HG02981 (cell line): ENCODE data around the gene FAM3A.

Experiments used
- ATAC-seq: cut with Tn5 transposase; IDR thresholded peaks from one replicate; pipeline ENCODE4 v1.9.1; 2021; ENCODE audit warnings: mild to moderate bottlenecking, moderate library complexity; ENCODE audit not compliant: unreplicated experiment

The FAM3A gene

GRCh38 chrX:154534526-154535322, 18.7 kb upstream of the FAM3A start:
- ATAC-seq = peak; percentile 91

GRCh38 chrX:154532690-154533089, 16.7 kb upstream of the FAM3A start:
- ATAC-seq = no peak

DNA sequence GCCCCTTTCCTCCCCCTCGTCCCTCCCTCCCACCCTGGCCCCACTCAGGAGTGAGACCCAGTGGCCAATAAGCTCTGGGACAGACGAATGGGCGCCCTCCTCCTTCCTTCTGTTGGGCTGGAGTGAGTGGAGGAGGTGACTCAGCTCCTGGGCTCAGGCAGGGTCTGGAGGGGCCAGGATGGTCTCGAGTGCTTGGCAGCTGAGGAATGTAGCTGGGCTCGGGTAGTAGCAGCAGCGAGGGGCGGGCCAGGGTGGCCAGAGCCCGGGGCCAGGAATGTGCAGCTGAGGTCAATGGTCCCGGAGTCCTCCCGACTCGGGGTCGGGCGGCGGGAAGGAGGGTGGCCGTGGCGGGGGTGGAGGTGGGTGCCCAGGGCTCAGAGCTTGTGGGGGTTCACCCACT, 15.6 kb upstream of the FAM3A start:
- no peak for ATAC-seq

DNA sequence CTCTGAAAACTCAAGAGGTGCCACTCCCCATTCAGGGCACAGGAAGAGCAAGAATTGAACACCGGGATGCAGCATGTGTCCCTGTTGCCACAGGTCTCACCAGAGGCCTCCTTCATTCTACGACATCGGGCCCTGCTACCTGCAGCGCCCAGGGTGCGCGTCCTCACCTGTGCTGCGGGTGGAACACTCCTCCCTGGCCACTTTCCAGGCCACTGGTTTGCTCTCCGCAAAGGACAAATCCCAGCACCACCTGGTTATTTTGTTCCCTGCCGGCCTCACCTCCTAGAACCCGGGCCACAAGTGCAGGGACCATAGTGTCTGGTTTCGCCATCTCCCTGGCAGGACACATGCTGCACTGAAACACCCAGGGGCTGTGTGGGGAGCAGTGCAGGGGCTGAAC, 14.3 kb upstream of the FAM3A start:
- no peak for ATAC-seq

DNA sequence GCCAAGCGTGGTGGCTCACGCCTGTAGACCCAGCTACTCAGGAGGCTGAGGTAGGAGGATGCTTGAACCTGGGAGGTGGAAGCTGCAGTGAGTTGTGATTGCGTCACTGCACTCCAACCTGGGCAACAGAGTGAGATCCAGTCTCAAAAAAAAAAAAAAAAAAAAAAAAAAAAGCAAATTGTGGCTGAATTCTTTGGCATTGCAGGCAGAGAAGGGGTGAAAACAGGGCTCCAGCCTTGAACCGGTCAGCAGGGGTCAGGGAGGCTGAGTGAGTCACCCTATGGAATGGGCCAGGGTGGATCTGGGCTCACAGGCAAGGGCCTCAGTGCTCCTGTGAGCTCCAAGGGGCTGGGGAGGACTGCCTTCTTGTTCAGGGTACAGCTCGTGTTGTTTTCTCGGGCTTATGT, 13.2 kb upstream of the FAM3A start:
- ATAC-seq = no peak

GRCh38 chrX:154526901-154527675, 11.1 kb upstream of the FAM3A start:
- ATAC-seq = no peak

- no peak for ATAC-seq
Measured at GRCh38 chrX:154525606-154526490, 9.8 kb upstream of the FAM3A start.

- ATAC-seq = no peak
Measured at GRCh38 chrX:154519389-154519788, 3.4 kb upstream of the FAM3A start.

- no peak for ATAC-seq
Measured at GRCh38 chrX:154517101-154517781, 1.2 kb upstream of the FAM3A start.

- ATAC-seq = no peak
Measured at GRCh38 chrX:154516656-154517100, 646 bp upstream of the FAM3A start.

GRCh38 chrX:154515090-154515965, 704 bp downstream of the FAM3A start:
- no peak for ATAC-seq

- ATAC-seq = no peak
Measured at GRCh38 chrX:154513716-154514115, 2.3 kb downstream of the FAM3A start.

DNA sequence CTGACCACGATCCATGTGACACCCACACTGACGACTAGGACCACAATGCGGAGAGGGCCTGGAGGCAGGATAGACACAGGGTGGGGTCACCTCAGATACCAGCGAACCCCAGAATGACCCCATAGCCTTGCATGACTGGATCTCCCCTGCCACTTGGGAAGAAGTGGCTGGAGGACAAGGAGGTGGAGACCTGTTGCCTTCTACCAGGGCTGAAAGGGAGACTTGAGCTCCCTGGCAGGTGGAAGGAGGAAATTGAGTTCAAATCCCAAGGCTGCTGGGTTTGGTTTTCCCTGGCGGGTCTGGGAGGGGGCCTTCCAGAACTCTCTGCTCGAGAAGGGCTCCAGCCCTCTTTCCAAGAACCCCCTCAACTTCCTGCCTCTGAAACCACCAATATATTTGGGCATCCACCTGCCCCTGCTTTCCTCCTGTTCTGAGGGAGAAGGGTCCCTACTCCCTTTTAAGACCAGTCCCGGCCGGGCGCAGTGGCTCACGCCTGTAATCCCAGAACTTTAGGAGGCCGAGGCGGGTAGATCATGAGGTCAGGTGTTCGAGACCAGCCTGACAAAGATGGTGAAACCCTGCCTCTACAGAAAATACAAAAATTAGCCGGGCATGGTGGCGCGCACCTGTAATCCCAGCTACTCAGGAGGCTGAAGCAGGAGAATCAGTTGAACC, 3.0 kb downstream of the FAM3A start:
- no peak for ATAC-seq

GRCh38 chrX:154511761-154512160, 4.3 kb downstream of the FAM3A start:
- no peak for ATAC-seq

DNA sequence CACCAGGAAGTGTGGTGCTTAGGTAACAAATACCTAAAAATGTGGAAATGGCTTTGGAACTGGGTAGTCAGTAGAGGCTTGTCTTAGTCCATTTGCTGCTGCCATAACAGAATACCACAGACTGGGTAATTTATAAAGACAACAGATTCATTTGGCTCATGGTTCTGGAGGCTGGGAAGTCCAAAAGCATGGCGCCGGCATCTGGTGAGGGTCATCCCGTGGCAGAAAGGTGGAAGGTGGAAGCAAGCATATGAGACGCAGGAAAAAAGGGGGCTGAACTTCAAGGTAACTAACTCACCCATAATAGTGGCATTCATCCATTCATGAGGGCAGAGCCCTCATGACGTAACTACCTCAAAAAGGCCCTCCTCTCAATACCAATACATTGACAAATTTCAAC, 6.6 kb downstream of the FAM3A start:
- ATAC-seq = no peak

GRCh38 chrX:154508384-154508745, 7.7 kb downstream of the FAM3A start:
- no peak for ATAC-seq

DNA sequence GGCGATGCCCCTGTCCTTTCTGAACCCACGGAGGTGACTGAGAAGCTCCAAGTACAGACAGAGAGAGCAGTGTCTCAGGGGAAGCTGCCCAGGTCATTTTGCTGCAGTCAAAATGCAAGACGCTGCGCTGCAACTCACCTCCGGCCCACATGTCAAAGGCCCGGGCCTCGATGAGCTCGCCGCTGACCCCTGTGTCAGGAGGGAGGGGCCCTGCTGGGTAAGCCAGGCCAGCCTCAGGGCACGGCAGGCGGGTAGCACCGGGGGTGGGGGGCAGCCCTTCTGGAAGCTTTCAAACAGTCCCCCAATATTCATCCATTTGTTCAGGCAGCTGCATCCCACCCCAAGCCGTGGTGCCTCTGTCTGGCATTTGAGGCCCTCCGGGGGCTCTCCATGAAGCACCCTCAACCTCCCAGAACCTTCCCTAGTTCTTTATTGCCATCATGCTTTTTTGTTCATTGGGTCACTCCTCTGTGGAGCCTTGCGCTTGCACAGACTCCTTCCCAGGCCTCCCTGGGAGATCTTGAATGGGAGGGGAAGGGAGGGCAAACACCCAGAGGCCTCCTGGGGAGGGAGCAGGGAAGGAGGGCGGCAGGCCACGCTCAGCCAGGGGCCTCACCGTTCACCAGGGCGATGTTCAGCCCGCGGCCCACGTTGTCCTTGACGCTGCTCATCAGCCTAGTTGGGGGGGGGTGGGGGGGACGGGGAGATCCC, 8.2 kb downstream of the FAM3A start:
- ATAC-seq = no peak

GRCh38 chrX:154506483-154507332, 9.3 kb downstream of the FAM3A start:
- no peak for ATAC-seq
